Activated T-cell treated with anti-CD3 and anti-CD28 coated beads, Interleukin-2, amount 50 U/mL, for 72 hours (primary cell): ENCODE results near the gene HELZ. TPM values are rescaled to one million over a fixed set of nuclear protein-coding genes. Genes with fewer than 3 reads are reported as not detected.
"Not testable (repeated sequence)": the region's sequence is repeated elsewhere in the genome, so short reads cannot be mapped to it uniquely, and the experiment has no call there.

Source experiments
- ATAC-seq, 2 donors: fragments of 150-1000 bp; cut with Tn5 transposase; replicated peaks in 1 of 2; 2 replicates each; pipeline ENCODE4 v1.10.0; 2021; ENCODE audit warnings: moderate library complexity in 2 of 2, mild to moderate bottlenecking in 1 of 2
- DNase-seq, 2 donors: peaks; one replicate each; pipeline ENCODE4 v3.0.0; 2021 to 2022; ENCODE audit warnings: mixed read lengths in 1 of 2
- H3K27ac Mint-ChIP-seq: one replicate; pipeline ENCODE4 v1.8.0; 2022; ENCODE audit warnings: mild to moderate bottlenecking, moderate library complexity, mixed read lengths
- H3K27me3 Mint-ChIP-seq: one replicate; pipeline ENCODE4 v1.8.0; 2022; ENCODE audit warnings: low read depth, mixed read lengths
- H3K36me3 Mint-ChIP-seq, 2 donors: one replicate each; pipeline ENCODE4 v1.8.0; 2022; ENCODE audit warnings: mixed read lengths in 2 of 2, mild to moderate bottlenecking in 1 of 2; ENCODE audit not compliant: insufficient read depth in 2 of 2
- H3K4me1 Mint-ChIP-seq: one replicate; pipeline ENCODE4 v1.8.0; 2022; ENCODE audit warnings: low read depth, mixed read lengths
- H3K4me3 Mint-ChIP-seq, 2 donors: one replicate each; pipeline ENCODE4 v1.8.0; 2022; ENCODE audit warnings: mild to moderate bottlenecking in 2 of 2, mixed read lengths in 2 of 2, moderate library complexity in 2 of 2
- H3K9me3 Mint-ChIP-seq, 2 donors: one replicate each; pipeline ENCODE4 v1.8.0; 2022; ENCODE audit warnings: mixed read lengths in 2 of 2
- total RNA-seq, 2 donors: library from RNA; stranded (reverse); gene quantifications; one replicate each; pipeline ENCODE4 v1.2.3, GENCODE V29; 2022

The HELZ gene
- total RNA-seq, 2 donors from 2014 or later = 51.3 to 52.0 TPM

- no peaks in the 10 kb centered on the region for H3K27me3 Mint-ChIP-seq
- ATAC-seq (no peak), DNase-seq (no peak)
- peak overlapping the region in 1 of 2 donors; percentile 34 for H3K4me3 Mint-ChIP-seq
- peaks cover 12 to 27% of the 10 kb centered on the region in 2 donors for H3K36me3 Mint-ChIP-seq
- peak overlapping the region; percentile 92 for H3K27ac Mint-ChIP-seq
- H3K4me1 Mint-ChIP-seq = peaks cover 14% of the 10 kb centered on the region
- peaks cover 0 to 1% of the 10 kb centered on the region in 2 donors for H3K9me3 Mint-ChIP-seq
Observed at GRCh38 chr17:67157732-67158639, 87.0 kb downstream of the HELZ start.

- Mint-ChIP-seq H3K36me3 (peaks cover 13 to 30% of the 10 kb centered on the region in 2 donors), H3K4me1 (peaks cover 24% of the 10 kb centered on the region), H3K4me3 (no peak overlapping the region), H3K27ac (peak overlapping the region; percentile 13), H3K9me3 (peaks cover 0 to 1% of the 10 kb centered on the region in 2 donors), H3K27me3 (no peaks in the 10 kb centered on the region)
- peak in 1 of 2 donors; percentile 39 for ATAC-seq
- no peak for DNase-seq
Observed at GRCh38 chr17:67156269-67157199, 88.5 kb downstream of the HELZ start.

- no peak for DNase-seq
- Mint-ChIP-seq H3K27ac (no peak overlapping the region), H3K4me3 (no peak overlapping the region)
Observed at GRCh38 chr17:67152824-67153223, 92.2 kb downstream of the HELZ start.

GRCh38 chr17:67151717-67152116 is 93.3 kb downstream of the HELZ start:
- H3K4me1 Mint-ChIP-seq = peaks cover 10% of the 10 kb centered on the region
- H3K9me3 Mint-ChIP-seq = peaks cover 0 to 1% of the 10 kb centered on the region in 2 donors
- H3K27ac Mint-ChIP-seq = no peak overlapping the region
- ATAC-seq (no peak), DNase-seq (no peak)
- H3K4me3 Mint-ChIP-seq = no peak overlapping the region
- no peaks in the 10 kb centered on the region for H3K27me3 Mint-ChIP-seq
- H3K36me3 Mint-ChIP-seq = peaks cover 9 to 21% of the 10 kb centered on the region in 2 donors

More at GRCh38 chr17:67152824-67153223, 92.2 kb downstream of the HELZ start:
- no peak for ATAC-seq
- Mint-ChIP-seq H3K27me3 (no peaks in the 10 kb centered on the region), H3K36me3 (peaks cover 13 to 26% of the 10 kb centered on the region in 2 donors), H3K9me3 (peaks cover 0 to 1% of the 10 kb centered on the region in 2 donors), H3K4me1 (peaks cover 22% of the 10 kb centered on the region)

GRCh38 chr17:67150826-67151225 is 94.2 kb downstream of the HELZ start:
- Mint-ChIP-seq H3K9me3 (no peaks in the 10 kb centered on the region), H3K27me3 (no peaks in the 10 kb centered on the region), H3K27ac (no peak overlapping the region), H3K4me3 (no peak overlapping the region), H3K36me3 (peaks cover 7 to 15% of the 10 kb centered on the region in 2 donors), H3K4me1 (peaks cover 10% of the 10 kb centered on the region)
- DNase-seq (no peak), ATAC-seq (no peak)

GRCh38 chr17:67148352-67148751 is 96.6 kb downstream of the HELZ start:
- Mint-ChIP-seq H3K4me3 (no peak overlapping the region), H3K27me3 (no peaks in the 10 kb centered on the region), H3K4me1 (peaks cover 10% of the 10 kb centered on the region), H3K9me3 (no peaks in the 10 kb centered on the region), H3K36me3 (peaks cover 5 to 22% of the 10 kb centered on the region in 2 donors), H3K27ac (no peak overlapping the region)
- ATAC-seq (no peak), DNase-seq (no peak)

GRCh38 chr17:67145183-67145805 is 99.7 kb downstream of the HELZ start:
- Mint-ChIP-seq H3K36me3 (peaks cover 10 to 27% of the 10 kb centered on the region in 2 donors), H3K27ac (no peak overlapping the region), H3K4me3 (no peak overlapping the region), H3K4me1 (peaks cover under 1% of the 10 kb centered on the region), H3K9me3 (no peaks in the 10 kb centered on the region), H3K27me3 (no peaks in the 10 kb centered on the region)
- no peak for ATAC-seq
- no peak for DNase-seq

GRCh38 chr17:67143318-67143717 is 101.7 kb downstream of the HELZ start:
- DNase-seq (no peak), ATAC-seq (no peak)
- peaks cover 13 to 30% of the 10 kb centered on the region in 2 donors for H3K36me3 Mint-ChIP-seq
- no peak overlapping the region for H3K4me3 Mint-ChIP-seq
- peaks cover 19% of the 10 kb centered on the region for H3K4me1 Mint-ChIP-seq
- H3K27ac Mint-ChIP-seq = no peak overlapping the region
- H3K9me3 Mint-ChIP-seq = no peaks in the 10 kb centered on the region
- H3K27me3 Mint-ChIP-seq = no peaks in the 10 kb centered on the region

- not testable (repeated sequence) for DNase-seq, H3K4me3 Mint-ChIP-seq, ATAC-seq, H3K27me3 Mint-ChIP-seq, H3K27ac Mint-ChIP-seq, H3K9me3 Mint-ChIP-seq
- peaks cover 17 to 28% of the 10 kb centered on the region in 2 donors for H3K36me3 Mint-ChIP-seq
- H3K4me1 Mint-ChIP-seq = peaks cover 25% of the 10 kb centered on the region
Observed at GRCh38 chr17:67142030-67142429, 103.0 kb downstream of the HELZ start.

- Mint-ChIP-seq H3K4me3 (no peak overlapping the region), H3K27ac (peak overlapping the region; percentile 18), H3K27me3 (no peaks in the 10 kb centered on the region), H3K9me3 (no peaks in the 10 kb centered on the region), H3K4me1 (peaks cover 25% of the 10 kb centered on the region), H3K36me3 (peaks cover 15 to 29% of the 10 kb centered on the region in 2 donors)
- DNase-seq (no peak), ATAC-seq (peak; percentile 21 to 29)
Observed at GRCh38 chr17:67139784-67140665, 105.0 kb downstream of the HELZ start.

- peak overlapping the region; percentile 55 for H3K27ac Mint-ChIP-seq
- no peaks in the 10 kb centered on the region for H3K9me3 Mint-ChIP-seq
- H3K27me3 Mint-ChIP-seq = no peaks in the 10 kb centered on the region
- H3K36me3 Mint-ChIP-seq = peaks cover 13 to 27% of the 10 kb centered on the region in 2 donors
- ATAC-seq = peak in 1 of 2 donors; percentile 26
- no peak for DNase-seq
- no peak overlapping the region for H3K4me3 Mint-ChIP-seq
- H3K4me1 Mint-ChIP-seq = peaks cover 25% of the 10 kb centered on the region
Observed at GRCh38 chr17:67139289-67139688, 105.7 kb downstream of the HELZ start.

GRCh38 chr17:67138392-67138791 is 106.6 kb downstream of the HELZ start:
- peaks cover 25% of the 10 kb centered on the region for H3K4me1 Mint-ChIP-seq
- peaks cover 13 to 21% of the 10 kb centered on the region in 2 donors for H3K36me3 Mint-ChIP-seq
- H3K27me3 Mint-ChIP-seq = no peaks in the 10 kb centered on the region
- H3K9me3 Mint-ChIP-seq = no peaks in the 10 kb centered on the region
- H3K27ac Mint-ChIP-seq = peak overlapping the region; percentile 3
- DNase-seq (no peak), ATAC-seq (no peak)
- no peak overlapping the region for H3K4me3 Mint-ChIP-seq
